ENCODE data around the gene PLD5.

Gene PLD5

DNA sequence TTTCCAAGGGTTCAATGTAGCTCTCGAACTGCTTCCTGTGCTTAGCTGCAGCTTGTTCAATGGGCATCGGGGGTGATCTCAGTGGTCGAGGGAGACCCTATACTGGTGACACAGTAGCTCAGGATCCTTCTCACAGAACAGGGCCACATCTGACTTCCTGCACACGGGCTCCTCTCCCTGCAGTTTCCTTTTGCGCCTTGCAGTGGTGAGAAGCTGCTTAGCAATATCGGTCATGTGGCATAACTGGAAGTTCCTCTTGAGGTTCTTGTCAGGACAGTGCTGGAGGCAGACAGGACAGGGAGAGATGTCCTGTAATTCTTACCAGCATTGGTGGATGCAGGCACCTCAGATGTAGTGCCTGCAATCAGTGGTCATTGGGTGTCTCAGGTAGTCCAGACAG is 385.1 kb downstream of the PLD5 start:
- H3K79me2 ChIP-seq (ENCODE audit: insufficient read depth, low read length) = no peaks in the 10 kb centered on the region
- no peak for TF ChIP-seq EZH2 (IDR thresholded peaks at IDR 0.05; ENCODE audit: borderline replicate concordance, low read length)

DNA sequence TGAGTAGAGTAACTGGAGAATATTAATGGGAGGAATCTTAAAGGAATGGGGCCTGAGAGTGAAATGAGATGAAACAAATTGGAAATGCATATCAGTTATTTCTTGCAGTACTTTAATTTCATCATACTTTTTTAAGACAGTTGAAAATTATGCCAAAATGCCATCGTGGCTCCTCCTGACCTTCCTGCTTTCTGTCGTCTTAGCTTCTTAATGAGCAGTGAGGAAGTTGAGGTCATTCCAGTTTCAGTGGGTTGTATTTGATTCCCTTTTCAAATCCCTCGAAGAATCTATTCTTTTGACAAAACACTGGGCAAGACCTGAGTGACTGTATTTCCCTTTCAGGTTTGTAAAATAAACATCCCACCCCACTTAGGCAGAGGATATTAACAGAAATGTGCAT is 390.7 kb downstream of the PLD5 start:
- TF ChIP-seq EZH2 (IDR thresholded peaks at IDR 0.05; ENCODE audit: borderline replicate concordance, low read length) = no peak
- TF ChIP-seq, protein P1, sequence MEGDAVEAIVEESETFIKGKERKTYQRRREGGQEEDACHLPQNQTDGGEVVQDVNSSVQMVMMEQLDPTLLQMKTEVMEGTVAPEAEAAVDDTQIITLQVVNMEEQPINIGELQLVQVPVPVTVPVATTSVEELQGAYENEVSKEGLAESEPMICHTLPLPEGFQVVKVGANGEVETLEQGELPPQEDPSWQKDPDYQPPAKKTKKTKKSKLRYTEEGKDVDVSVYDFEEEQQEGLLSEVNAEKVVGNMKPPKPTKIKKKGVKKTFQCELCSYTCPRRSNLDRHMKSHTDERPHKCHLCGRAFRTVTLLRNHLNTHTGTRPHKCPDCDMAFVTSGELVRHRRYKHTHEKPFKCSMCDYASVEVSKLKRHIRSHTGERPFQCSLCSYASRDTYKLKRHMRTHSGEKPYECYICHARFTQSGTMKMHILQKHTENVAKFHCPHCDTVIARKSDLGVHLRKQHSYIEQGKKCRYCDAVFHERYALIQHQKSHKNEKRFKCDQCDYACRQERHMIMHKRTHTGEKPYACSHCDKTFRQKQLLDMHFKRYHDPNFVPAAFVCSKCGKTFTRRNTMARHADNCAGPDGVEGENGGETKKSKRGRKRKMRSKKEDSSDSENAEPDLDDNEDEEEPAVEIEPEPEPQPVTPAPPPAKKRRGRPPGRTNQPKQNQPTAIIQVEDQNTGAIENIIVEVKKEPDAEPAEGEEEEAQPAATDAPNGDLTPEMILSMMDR (IDR thresholded peaks at IDR 0.05; ENCODE audit: low read length) = no peak
- Histone ChIP-seq H3K4me2 (ENCODE audit: low read length) (no peak overlapping the region), H4K20me1 (ENCODE audit: insufficient read depth, low read length) (no peaks in the 10 kb centered on the region), H3K36me3 (ENCODE audit: insufficient read depth, low read length) (no peaks in the 10 kb centered on the region), H3K27me3 (ENCODE audit: insufficient read depth, low read length) (no peaks in the 10 kb centered on the region), H3K27ac (ENCODE audit: low read depth, low read length, poor library complexity, severe bottlenecking) (no peak overlapping the region), H2AFZ (ENCODE audit: low read length) (no peak overlapping the region), H3K79me2 (ENCODE audit: insufficient read depth, low read length) (no peaks in the 10 kb centered on the region), H3K9me3 (ENCODE audit: low read length) (no peaks in the 10 kb centered on the region), H3F3A (ENCODE audit: insufficient read depth, low read length) (no peaks in the 10 kb centered on the region), H3K4me3 (ENCODE audit: low read depth, low read length, poor library complexity, severe bottlenecking) (no peak overlapping the region), H3K4me1 (ENCODE audit: insufficient read depth, low read length, severe bottlenecking) (no peaks in the 10 kb centered on the region), H3K9me2 (ENCODE audit: low read depth, low read length) (no peaks in the 10 kb centered on the region), H3K9ac (ENCODE audit: low read length) (no peak overlapping the region)

More for the DNA sequence above, 385.1 kb downstream of the PLD5 start:
- Histone ChIP-seq H4K20me1 (ENCODE audit: insufficient read depth, low read length) (no peaks in the 10 kb centered on the region), H3K9me2 (ENCODE audit: low read depth, low read length) (no peaks in the 10 kb centered on the region), H3K27me3 (ENCODE audit: insufficient read depth, low read length) (no peaks in the 10 kb centered on the region), H3K9ac (ENCODE audit: low read length) (no peak overlapping the region), H3K4me2 (ENCODE audit: low read length) (no peak overlapping the region), H3K4me1 (ENCODE audit: insufficient read depth, low read length, severe bottlenecking) (no peaks in the 10 kb centered on the region), H3K36me3 (ENCODE audit: insufficient read depth, low read length) (no peaks in the 10 kb centered on the region), H2AFZ (ENCODE audit: low read length) (no peak overlapping the region), H3K4me3 (ENCODE audit: low read depth, low read length, poor library complexity, severe bottlenecking) (no peak overlapping the region), H3K27ac (ENCODE audit: low read depth, low read length, poor library complexity, severe bottlenecking) (no peak overlapping the region), H3F3A (ENCODE audit: insufficient read depth, low read length) (no peaks in the 10 kb centered on the region), H3K9me3 (ENCODE audit: low read length) (no peaks in the 10 kb centered on the region)

DNA sequence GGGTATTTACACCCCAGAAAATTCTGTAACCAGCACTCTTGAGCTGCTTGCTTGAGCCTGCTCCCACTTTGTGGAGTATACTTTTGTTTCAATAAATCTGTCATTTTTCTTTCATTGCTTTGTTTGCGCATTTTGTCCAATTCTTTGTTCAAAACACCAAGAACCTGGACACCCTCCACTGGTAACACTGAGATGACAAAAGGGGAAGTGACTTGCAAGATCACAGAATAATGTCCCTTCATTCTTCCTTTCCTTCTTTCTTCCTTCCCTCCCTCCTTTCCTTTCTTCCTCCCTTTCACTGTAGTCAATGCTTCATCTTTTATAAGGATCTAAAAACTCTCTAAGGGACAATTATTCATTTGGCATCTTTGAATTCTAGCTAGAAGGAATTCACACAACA is 391.1 kb downstream of the PLD5 start:
- no peaks in the 10 kb centered on the region for H3K9me2 ChIP-seq (ENCODE audit: low read depth, low read length)
- H4K20me1 ChIP-seq (ENCODE audit: insufficient read depth, low read length) = no peaks in the 10 kb centered on the region
- no peaks in the 10 kb centered on the region for H3K27me3 ChIP-seq (ENCODE audit: insufficient read depth, low read length)
- H3K4me2 ChIP-seq (ENCODE audit: low read length) = no peak overlapping the region
- H3K9ac ChIP-seq (ENCODE audit: low read length) = no peak overlapping the region
- H2AFZ ChIP-seq (ENCODE audit: low read length) = no peak overlapping the region
- no peak overlapping the region for H3K4me3 ChIP-seq (ENCODE audit: low read depth, low read length, poor library complexity, severe bottlenecking)
- no peak overlapping the region for H3K27ac ChIP-seq (ENCODE audit: low read depth, low read length, poor library complexity, severe bottlenecking)
- H3K4me1 ChIP-seq (ENCODE audit: insufficient read depth, low read length, severe bottlenecking) = no peaks in the 10 kb centered on the region
- H3K36me3 ChIP-seq (ENCODE audit: insufficient read depth, low read length) = no peaks in the 10 kb centered on the region
- no peaks in the 10 kb centered on the region for H3K9me3 ChIP-seq (ENCODE audit: low read length)
- TF ChIP-seq, protein P1 (IDR thresholded peaks at IDR 0.05; ENCODE audit: low read length) = no peak
- no peak for TF ChIP-seq EZH2 (IDR thresholded peaks at IDR 0.05; ENCODE audit: borderline replicate concordance, low read length)
- H3F3A ChIP-seq (ENCODE audit: insufficient read depth, low read length) = no peaks in the 10 kb centered on the region
- H3K79me2 ChIP-seq (ENCODE audit: insufficient read depth, low read length) = no peaks in the 10 kb centered on the region

DNA sequence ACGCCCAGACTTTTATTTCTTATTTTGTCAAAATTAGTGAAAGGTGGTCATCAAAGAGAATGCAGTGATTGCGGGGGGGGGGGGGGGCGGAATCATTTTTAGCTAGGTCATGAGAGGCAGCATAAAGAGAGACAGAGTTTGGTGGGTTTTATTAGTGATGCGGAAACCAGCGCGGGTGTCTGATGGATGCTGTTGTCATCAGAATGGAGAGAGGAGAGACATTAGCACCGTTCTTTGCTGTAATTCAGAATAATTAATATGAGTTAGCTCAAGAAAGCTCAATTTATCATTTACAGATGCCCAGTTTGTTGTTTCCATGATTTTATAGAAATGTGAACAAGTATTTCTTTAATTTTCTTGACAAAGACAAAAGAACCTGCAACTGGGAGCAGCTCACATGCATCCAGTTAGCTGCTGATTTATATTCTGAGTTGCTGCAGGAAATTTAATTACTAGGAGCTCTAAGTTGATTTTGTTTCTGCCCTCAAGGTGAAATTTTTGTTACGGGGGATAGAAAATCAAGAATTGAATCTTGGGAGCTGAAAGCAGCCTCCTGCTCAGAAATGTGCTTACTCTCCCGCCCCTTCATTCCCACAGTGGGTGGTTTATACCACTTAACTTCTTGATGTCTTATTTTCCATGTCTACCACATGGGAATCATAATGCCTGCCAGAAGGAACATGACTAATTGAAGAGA is 392.2 kb downstream of the PLD5 start:
- H4K20me1 ChIP-seq (ENCODE audit: insufficient read depth, low read length) = no peaks in the 10 kb centered on the region
- no peaks in the 10 kb centered on the region for H3F3A ChIP-seq (ENCODE audit: insufficient read depth, low read length)
- no peak overlapping the region for H3K27ac ChIP-seq (ENCODE audit: low read depth, low read length, poor library complexity, severe bottlenecking)
- H3K4me3 ChIP-seq (ENCODE audit: low read depth, low read length, poor library complexity, severe bottlenecking) = no peak overlapping the region
- TF ChIP-seq, protein P1 (IDR thresholded peaks at IDR 0.05; ENCODE audit: low read length) = no peak
- no peak for TF ChIP-seq EZH2 (IDR thresholded peaks at IDR 0.05; ENCODE audit: borderline replicate concordance, low read length)
- no peaks in the 10 kb centered on the region for H3K27me3 ChIP-seq (ENCODE audit: insufficient read depth, low read length)
- no peaks in the 10 kb centered on the region for H3K79me2 ChIP-seq (ENCODE audit: insufficient read depth, low read length)
- H3K36me3 ChIP-seq (ENCODE audit: insufficient read depth, low read length) = no peaks in the 10 kb centered on the region
- H2AFZ ChIP-seq (ENCODE audit: low read length) = no peak overlapping the region
- H3K9me2 ChIP-seq (ENCODE audit: low read depth, low read length) = no peaks in the 10 kb centered on the region
- H3K4me1 ChIP-seq (ENCODE audit: insufficient read depth, low read length, severe bottlenecking) = no peaks in the 10 kb centered on the region
- H3K9ac ChIP-seq (ENCODE audit: low read length) = no peak overlapping the region
- H3K9me3 ChIP-seq (ENCODE audit: low read length) = no peaks in the 10 kb centered on the region
- H3K4me2 ChIP-seq (ENCODE audit: low read length) = no peak overlapping the region

Measured in OCI-LY1 (cell line).